22Rv1 (cell line): ENCODE measurements around the gene DLD.

ENCODE experiments used
- CTCF ChIP-seq: fragments of 450-650 bp; IDR thresholded peaks from 2 replicates; pipeline ENCODE4 v1.5.1; 2017; ENCODE audit warnings: mild to moderate bottlenecking
- ZFX ChIP-seq: fragments of 450-650 bp; IDR thresholded peaks from 2 replicates; pipeline ENCODE4 v1.6.1; 2017; ENCODE audit warnings: antibody characterized with exemption, borderline replicate concordance

- TF ChIP-seq CTCF = no peak
- no peak for TF ChIP-seq ZFX
These were observed 32.7 kb upstream of the DLD start for GRCh38 chr7:107858280-107858679.
